ENCODE results near the gene ZNF750. TPM values are rescaled to one million over a fixed set of nuclear protein-coding genes. Genes with fewer than 3 reads are reported as not detected.

The ZNF750 gene
- total and polyA plus RNA-seq, 10 of the 15 experiments (the other 5 are each of a cell fraction or from before 2014, with no cell fraction given), result 0.06 TPM; not detected in 9

DNA sequence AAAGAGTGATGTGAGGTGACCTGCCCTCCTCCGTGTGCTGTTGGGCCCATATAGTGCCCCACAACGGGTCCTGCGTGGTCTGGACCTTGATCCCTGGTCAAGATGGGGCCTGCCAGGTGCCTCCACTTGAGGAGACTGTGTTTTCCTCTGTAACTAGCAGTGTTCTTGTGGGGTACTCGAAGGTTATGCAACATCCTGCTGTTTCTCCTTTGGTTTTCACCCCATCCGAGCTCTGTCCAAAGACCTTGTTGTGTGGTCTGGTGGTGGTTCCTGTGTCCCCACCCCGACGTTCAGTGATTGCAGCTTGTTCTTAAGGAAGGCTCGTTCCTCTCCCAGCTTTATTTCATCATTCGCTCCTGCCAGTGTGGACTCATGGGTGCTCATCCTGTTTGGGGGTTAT, 38.7 kb upstream of the ZNF750 start:
- in situ Hi-C loops (cut with MboI) (no loop called here), intact Hi-C loops (cut with micrococcal nuclease; ENCODE audit: unreplicated experiment) (no loop called here)
- ChIA-PET SMC1A (ENCODE audit: uncharacterized antibody, unreplicated experiment) (no interaction called here), POLR2A (no interaction called here), CTCF (no interaction called here), RAD21 (ENCODE audit: unreplicated experiment) (no interaction called here)
- no peak for TF ChIP-seq ZNF207 (IDR thresholded peaks at IDR 0.05; ENCODE audit: borderline replicate concordance)
- TF ChIP-seq SREBF2 (IDR thresholded peaks at IDR 0.05; ENCODE audit: low read length), result no peak
- no peak for TF ChIP-seq SREBF1 (IDR thresholded peaks at IDR 0.05; ENCODE audit: low read length)
- TF ChIP-seq, protein P1, sequence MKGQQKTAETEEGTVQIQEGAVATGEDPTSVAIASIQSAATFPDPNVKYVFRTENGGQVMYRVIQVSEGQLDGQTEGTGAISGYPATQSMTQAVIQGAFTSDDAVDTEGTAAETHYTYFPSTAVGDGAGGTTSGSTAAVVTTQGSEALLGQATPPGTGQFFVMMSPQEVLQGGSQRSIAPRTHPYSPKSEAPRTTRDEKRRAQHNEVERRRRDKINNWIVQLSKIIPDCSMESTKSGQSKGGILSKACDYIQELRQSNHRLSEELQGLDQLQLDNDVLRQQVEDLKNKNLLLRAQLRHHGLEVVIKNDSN (IDR thresholded peaks at IDR 0.05; ENCODE audit: borderline replicate concordance, extremely low read length, insufficient read depth, low read depth, low read length), result no peak
- no peak for TF ChIP-seq FOXM1 (IDR thresholded peaks at IDR 0.05; ENCODE audit: low read depth, low read length)
- no peak for TF ChIP-seq CREM (IDR thresholded peaks at IDR 0.05; ENCODE audit: low read depth)
- no peak for TF ChIP-seq RCOR1 (conservative IDR thresholded peaks at IDR 0.05; ENCODE audit: low read depth, low read length)
- TF ChIP-seq, protein P2, sequence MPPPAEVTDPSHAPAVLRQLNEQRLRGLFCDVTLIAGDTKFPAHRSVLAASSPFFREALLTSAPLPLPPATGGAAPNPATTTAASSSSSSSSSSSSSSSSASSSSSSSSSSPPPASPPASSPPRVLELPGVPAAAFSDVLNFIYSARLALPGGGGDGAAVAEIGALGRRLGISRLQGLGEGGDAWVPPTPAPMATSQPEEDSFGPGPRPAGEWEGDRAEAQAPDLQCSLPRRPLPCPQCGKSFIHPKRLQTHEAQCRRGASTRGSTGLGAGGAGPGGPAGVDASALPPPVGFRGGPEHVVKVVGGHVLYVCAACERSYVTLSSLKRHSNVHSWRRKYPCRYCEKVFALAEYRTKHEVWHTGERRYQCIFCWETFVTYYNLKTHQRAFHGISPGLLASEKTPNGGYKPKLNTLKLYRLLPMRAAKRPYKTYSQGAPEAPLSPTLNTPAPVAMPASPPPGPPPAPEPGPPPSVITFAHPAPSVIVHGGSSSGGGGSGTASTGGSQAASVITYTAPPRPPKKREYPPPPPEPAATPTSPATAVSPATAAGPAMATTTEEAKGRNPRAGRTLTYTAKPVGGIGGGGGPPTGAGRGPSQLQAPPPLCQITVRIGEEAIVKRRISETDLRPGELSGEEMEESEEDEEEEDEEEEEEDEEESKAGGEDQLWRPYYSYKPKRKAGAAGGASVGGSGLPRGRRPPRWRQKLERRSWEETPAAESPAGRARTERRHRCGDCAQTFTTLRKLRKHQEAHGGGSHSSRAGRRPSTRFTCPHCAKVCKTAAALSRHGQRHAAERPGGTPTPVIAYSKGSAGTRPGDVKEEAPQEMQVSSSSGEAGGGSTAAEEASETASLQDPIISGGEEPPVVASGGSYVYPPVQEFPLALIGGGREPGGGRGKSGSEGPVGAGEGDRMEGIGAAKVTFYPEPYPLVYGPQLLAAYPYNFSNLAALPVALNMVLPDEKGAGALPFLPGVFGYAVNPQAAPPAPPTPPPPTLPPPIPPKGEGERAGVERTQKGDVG (CRISPR knock-in tag; IDR thresholded peaks at IDR 0.05), result no peak
- TF ChIP-seq ZNF217 (IDR thresholded peaks at IDR 0.05), result no peak
- TF ChIP-seq ETV6 (conservative IDR thresholded peaks at IDR 0.05 in 1 of 2, IDR thresholded peaks at IDR 0.05 in 1 of 2; ENCODE audit: borderline replicate concordance in 1 of 2, low read depth in 1 of 2), result no peak
- TF ChIP-seq RELA (IDR thresholded peaks at IDR 0.05; ENCODE audit: borderline replicate concordance, partially characterized antibody), result no peak
- no peak for TF ChIP-seq MTA3 (IDR thresholded peaks at IDR 0.05; ENCODE audit: borderline replicate concordance, low read length)
- TF ChIP-seq CREB1 (IDR thresholded peaks at IDR 0.05; ENCODE audit: low read depth), result no peak
- Histone ChIP-seq H3K27ac (ENCODE audit: control insufficient read depth, insufficient read depth) (no peak overlapping the region), H2AFZ (ENCODE audit: control insufficient read depth, low read depth, low read length) (no peak overlapping the region), H3K4me2 (ENCODE audit: control insufficient read depth, insufficient read depth) (no peak overlapping the region), H3K79me2 (ENCODE audit: control insufficient read depth, insufficient read depth, low read length) (peaks cover 16% of the 10 kb centered on the region), H3K9ac (ENCODE audit: control insufficient read depth, insufficient read depth, low read length) (no peak overlapping the region), H3K4me1 (ENCODE audit: control insufficient read depth, insufficient read depth, low read length) (peaks cover 12% of the 10 kb centered on the region), H3K4me3 (no peak overlapping the region), H4K20me1 (ENCODE audit: control insufficient read depth, insufficient read depth) (no peaks in the 10 kb centered on the region), H3K27me3 (replicated peaks in 1 of 2; ENCODE audit: control insufficient read depth in 2 of 2, insufficient read depth in 2 of 2, low read length in 1 of 2) (no peaks in the 10 kb centered on the region), H3K36me3 (ENCODE audit: control insufficient read depth in 2 of 2, insufficient read depth in 2 of 2, low read length in 1 of 2) (peaks cover 0 to 13% of the 10 kb centered on the region in 2 experiments; a peak in 3 of 4 replicates), H3K9me3 (replicated peaks; ENCODE audit: control insufficient read depth, insufficient read depth, low read length) (no peaks in the 10 kb centered on the region)
- no TSS peak for BruUV-seq (replicated peaks)
- FAIRE-seq (no peak), ATAC-seq (no peak), DNase-seq (ENCODE audit: low read depth, low spot score) (no peak)
- 81% methylated on average over 9 of the region's 9 CpGs for WGBS (ENCODE audit: insufficient coverage, insufficient replicate concordance, low lambda C conversion rate, missing lambda C conversion rate)
